ENCODE results near the gene GGTLC1. TPM values are rescaled to one million over a fixed set of nuclear protein-coding genes. Genes with fewer than 3 reads are reported as not detected.

The GGTLC1 gene
- total RNA-seq, 1 experiment from 2014 or later = not detected

GRCh38 chr20:24016607-24017457 lies 28.3 kb upstream of the GGTLC1 start:
- peaks cover 4% of the 10 kb centered on the region for H3K27me3 ChIP-seq (replicated peaks; ENCODE audit: insufficient read depth, low read depth, low read length, poor library complexity)
- ChIA-PET POLR2A (ENCODE audit: low non-redundant PET) (no interaction called here), CTCF (no interaction called here)
- BruUV-seq (replicated peaks) = no TSS peak
- TF ChIP-seq CTCF (conservative IDR thresholded peaks at IDR 0.05; ENCODE audit: low read depth, low read length) (no peak), EZH2 (IDR thresholded peaks at IDR 0.05; ENCODE audit: borderline replicate concordance, low read depth, low read length, poor library complexity, severe bottlenecking) (no peak)
- no peaks in the 10 kb centered on the region for H3K36me3 ChIP-seq (ENCODE audit: insufficient read depth, low read length, poor library complexity, severe bottlenecking)
- intact Hi-C loops (cut with micrococcal nuclease; ENCODE audit: unreplicated experiment) = no loop called here
- H3K27ac ChIP-seq (ENCODE audit: low read depth, low read length, poor library complexity, severe bottlenecking) = no peak overlapping the region
- DNase-seq (ENCODE audit: low spot score) = no peak
- no peak overlapping the region for H3K4me3 ChIP-seq (ENCODE audit: low read depth, low read length, poor library complexity, severe bottlenecking)
- no peaks in the 10 kb centered on the region for H3K4me1 ChIP-seq (ENCODE audit: insufficient read depth, low read length, poor library complexity, severe bottlenecking)
- H3K9me3 ChIP-seq (ENCODE audit: low read depth, low read length, poor library complexity, severe bottlenecking) = no peaks in the 10 kb centered on the region

- Histone ChIP-seq H3K36me3 (ENCODE audit: insufficient read depth, low read length, poor library complexity, severe bottlenecking) (no peaks in the 10 kb centered on the region), H3K4me1 (ENCODE audit: insufficient read depth, low read length, poor library complexity, severe bottlenecking) (no peaks in the 10 kb centered on the region), H3K27ac (ENCODE audit: low read depth, low read length, poor library complexity, severe bottlenecking) (no peak overlapping the region), H3K9me3 (ENCODE audit: low read depth, low read length, poor library complexity, severe bottlenecking) (no peaks in the 10 kb centered on the region), H3K4me3 (ENCODE audit: low read depth, low read length, poor library complexity, severe bottlenecking) (no peak overlapping the region), H3K27me3 (replicated peaks; ENCODE audit: insufficient read depth, low read depth, low read length, poor library complexity) (peaks cover 4% of the 10 kb centered on the region)
- POLR2A ChIA-PET (ENCODE audit: low non-redundant PET) = no interaction called here
- intact Hi-C loops (cut with micrococcal nuclease; ENCODE audit: unreplicated experiment) = no loop called here
- no TSS peak for BruUV-seq (replicated peaks)
- CTCF ChIA-PET = no interaction called here
- TF ChIP-seq EZH2 (IDR thresholded peaks at IDR 0.05; ENCODE audit: borderline replicate concordance, low read depth, low read length, poor library complexity, severe bottlenecking) = no peak
- DNase-seq (ENCODE audit: low spot score) = no peak
Measured at GRCh38 chr20:24013953-24014352, 25.4 kb upstream of the GGTLC1 start.

- BruUV-seq (replicated peaks) = no TSS peak
- ChIA-PET POLR2A (ENCODE audit: low non-redundant PET) (no interaction called here), CTCF (no interaction called here)
- H3K27me3 ChIP-seq (replicated peaks; ENCODE audit: insufficient read depth, low read depth, low read length, poor library complexity) = no peaks in the 10 kb centered on the region
- DNase-seq (ENCODE audit: low spot score) = no peak
- H3K4me1 ChIP-seq (ENCODE audit: insufficient read depth, low read length, poor library complexity, severe bottlenecking) = no peaks in the 10 kb centered on the region
- H3K36me3 ChIP-seq (ENCODE audit: insufficient read depth, low read length, poor library complexity, severe bottlenecking) = no peaks in the 10 kb centered on the region
- intact Hi-C loops (cut with micrococcal nuclease; ENCODE audit: unreplicated experiment) = no loop called here
- H3K4me3 ChIP-seq (ENCODE audit: low read depth, low read length, poor library complexity, severe bottlenecking) = no peak overlapping the region
- TF ChIP-seq EZH2 (IDR thresholded peaks at IDR 0.05; ENCODE audit: borderline replicate concordance, low read depth, low read length, poor library complexity, severe bottlenecking) = no peak
- no peak for TF ChIP-seq CTCF (conservative IDR thresholded peaks at IDR 0.05; ENCODE audit: low read depth, low read length)
- no peak overlapping the region for H3K27ac ChIP-seq (ENCODE audit: low read depth, low read length, poor library complexity, severe bottlenecking)
- H3K9me3 ChIP-seq (ENCODE audit: low read depth, low read length, poor library complexity, severe bottlenecking) = no peaks in the 10 kb centered on the region
Measured at GRCh38 chr20:24011282-24011681, 22.7 kb upstream of the GGTLC1 start.

GRCh38 chr20:24007758-24008157 lies 19.2 kb upstream of the GGTLC1 start:
- intact Hi-C loops (cut with micrococcal nuclease; ENCODE audit: unreplicated experiment) = no loop called here
- ChIA-PET POLR2A (ENCODE audit: low non-redundant PET) (no interaction called here), CTCF (no interaction called here)
- Histone ChIP-seq H3K27me3 (replicated peaks; ENCODE audit: insufficient read depth, low read depth, low read length, poor library complexity) (no peaks in the 10 kb centered on the region), H3K4me1 (ENCODE audit: insufficient read depth, low read length, poor library complexity, severe bottlenecking) (no peaks in the 10 kb centered on the region), H3K27ac (ENCODE audit: low read depth, low read length, poor library complexity, severe bottlenecking) (no peak overlapping the region), H3K4me3 (ENCODE audit: low read depth, low read length, poor library complexity, severe bottlenecking) (no peak overlapping the region), H3K36me3 (ENCODE audit: insufficient read depth, low read length, poor library complexity, severe bottlenecking) (no peaks in the 10 kb centered on the region), H3K9me3 (ENCODE audit: low read depth, low read length, poor library complexity, severe bottlenecking) (no peaks in the 10 kb centered on the region)
- no peak for DNase-seq (ENCODE audit: low spot score)
- TF ChIP-seq CTCF (conservative IDR thresholded peaks at IDR 0.05; ENCODE audit: low read depth, low read length) = no peak
- TF ChIP-seq EZH2 (IDR thresholded peaks at IDR 0.05; ENCODE audit: borderline replicate concordance, low read depth, low read length, poor library complexity, severe bottlenecking) = no peak
- no TSS peak for BruUV-seq (replicated peaks)
